Cardiac septum (tissue), 1 donor: ENCODE data around the gene KLF11. TPM values are rescaled to one million over a fixed set of nuclear protein-coding genes. Genes with fewer than 3 reads are reported as not detected.
A peak's percentile ranks its signal among the peaks of the same experiment; 100 is the strongest.

Source experiments
- DNase-seq: peaks from one replicate; pipeline ENCODE4 v3.0.0-alpha.2; 2020; ENCODE audit warnings: low spot score
- intact Hi-C: fragments of 100-400 bp; cut with DNase I; formaldehyde crosslinking; loops from one replicate; pipeline ENCODE4 v1.14.0; 2022
- total RNA-seq: library from RNA; stranded (reverse); fragmentation: NEBNext Ultra II Directional; extraction: Animal tissue kit (Norgen Biotek cat#: 25700); gene quantifications from one replicate; pipeline ENCODE4 v1.2.1, GENCODE V29; 2021
- donor health status: DM: no; HTN: no; CAD: no.

KLF11 gene
- total RNA-seq, 1 donor from 2014 or later = 22.3 TPM

- intact Hi-C loops = no loop called here
Observed at GRCh38 chr2:10036095-10036884, 7.1 kb upstream of the KLF11 start.

GRCh38 chr2:10038123-10038522, 5.2 kb upstream of the KLF11 start:
- no peak for DNase-seq
- intact Hi-C loops = no loop called here

More at GRCh38 chr2:10036095-10036884, 7.1 kb upstream of the KLF11 start:
- DNase-seq = peak; percentile 85

- DNase-seq = no peak
- intact Hi-C loops = no loop called here
Observed at GRCh38 chr2:10038716-10039115, 4.6 kb upstream of the KLF11 start.

GRCh38 chr2:10039658-10040410, 3.5 kb upstream of the KLF11 start:
- intact Hi-C loops = loop anchor here (5.0 to 10.0 kb wide), 3 partner anchors 195 to 565 kb away; partner anchors contain the start of genes ADAM17, IAH1 and TAF1B
- DNase-seq = no peak

GRCh38 chr2:10041711-10042110, 1.6 kb upstream of the KLF11 start:
- DNase-seq = no peak
- intact Hi-C loops = loop anchor here (2.0 to 10.0 kb wide), 4 partner anchors 33 to 567 kb away; partner anchors contain the start of genes ADAM17, IAH1 and TAF1B

DNA sequence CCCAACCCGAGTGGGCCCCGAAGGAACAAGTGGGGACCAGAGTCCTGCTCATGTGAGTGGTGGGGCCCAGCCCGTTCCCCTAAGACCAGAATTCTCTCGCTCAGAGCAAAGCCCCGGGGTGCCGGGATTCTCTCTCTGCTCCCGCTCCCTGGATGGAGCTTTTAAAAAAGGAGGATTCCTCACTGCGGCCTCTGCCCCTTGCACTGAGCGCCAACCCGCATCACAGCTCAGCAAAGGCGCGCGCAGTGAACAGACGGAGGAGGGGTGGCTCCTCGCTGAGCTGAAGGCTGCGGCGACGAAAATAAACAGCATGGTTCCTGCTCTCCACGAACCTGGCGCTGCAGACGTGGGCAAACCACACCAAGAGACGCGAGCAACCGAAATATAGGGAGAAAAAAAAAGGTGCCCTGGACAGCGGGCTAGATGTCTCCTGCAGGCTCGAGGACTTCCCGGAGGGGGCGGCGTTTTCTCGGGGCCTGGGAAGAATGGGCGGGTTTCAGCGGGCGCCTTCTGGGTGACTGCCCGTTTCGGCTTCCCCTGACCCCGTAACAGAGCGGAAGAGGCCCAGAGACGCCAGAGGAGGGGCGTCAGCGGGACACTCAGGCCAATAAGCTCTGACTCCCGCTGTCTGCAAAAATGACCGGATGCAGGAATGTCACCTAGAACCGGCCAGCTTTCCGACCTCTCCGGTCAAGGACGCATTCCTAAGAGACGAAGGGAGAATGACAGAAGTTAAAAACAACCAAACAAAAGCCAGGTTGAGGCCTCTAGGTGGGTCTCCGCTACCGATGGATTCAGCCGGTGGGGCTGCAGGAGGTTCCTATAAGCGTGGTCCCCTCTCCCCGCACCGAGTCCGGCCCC, 819 bp upstream of the KLF11 start:
- DNase-seq = peak; percentile 91
- intact Hi-C loops = loop anchor here (2.0 to 10.0 kb wide), 4 partner anchors 34 to 568 kb away; partner anchors contain the start of genes ADAM17, IAH1 and TAF1B

DNA sequence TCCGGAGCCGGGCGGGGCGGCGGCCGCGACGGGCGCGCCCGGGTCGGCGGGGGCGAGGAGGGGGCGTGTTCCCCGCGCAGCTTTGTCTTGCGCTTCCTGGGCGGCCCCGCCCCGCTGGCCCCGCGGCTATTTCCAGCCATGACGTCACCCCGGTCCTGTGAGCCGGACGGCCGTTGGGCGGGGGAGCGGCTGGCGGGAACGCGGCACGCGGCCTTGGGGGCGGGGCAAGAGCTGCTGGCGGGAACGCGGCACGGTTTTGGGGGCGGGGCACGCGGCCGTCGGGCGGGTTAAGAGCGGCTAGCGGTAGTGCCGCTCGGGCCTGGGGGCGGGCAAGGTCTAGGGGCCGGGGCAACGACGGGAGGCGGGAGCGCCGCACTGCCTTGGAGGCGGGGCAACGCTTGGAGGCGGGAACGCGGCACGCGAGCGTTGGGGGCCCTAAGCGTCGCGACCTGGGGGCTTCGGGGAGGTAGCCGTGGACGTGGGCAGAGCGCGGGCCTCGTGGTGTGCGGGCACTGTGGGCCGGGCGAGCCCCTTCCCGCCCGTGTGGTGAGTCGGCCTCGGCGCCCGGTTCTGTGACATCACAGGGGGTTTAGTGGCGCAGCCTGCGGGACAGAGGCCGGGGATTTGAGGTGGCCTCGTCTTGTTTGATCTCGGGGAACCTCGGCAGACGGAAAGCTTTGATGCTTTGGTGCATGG, 704 bp downstream of the KLF11 start:
- intact Hi-C loops = loop anchor here (2.0 to 10.0 kb wide), 4 partner anchors 35 to 569 kb away; partner anchors contain the start of genes ADAM17, IAH1 and TAF1B
- DNase-seq = peak; percentile 98

GRCh38 chr2:10045561-10046355, 2.4 kb downstream of the KLF11 start:
- no peak for DNase-seq
- intact Hi-C loops = loop anchor here (2.0 to 10.0 kb wide), 3 partner anchors 61 to 571 kb away; partner anchors contain the start of genes IAH1 and TAF1B

DNA sequence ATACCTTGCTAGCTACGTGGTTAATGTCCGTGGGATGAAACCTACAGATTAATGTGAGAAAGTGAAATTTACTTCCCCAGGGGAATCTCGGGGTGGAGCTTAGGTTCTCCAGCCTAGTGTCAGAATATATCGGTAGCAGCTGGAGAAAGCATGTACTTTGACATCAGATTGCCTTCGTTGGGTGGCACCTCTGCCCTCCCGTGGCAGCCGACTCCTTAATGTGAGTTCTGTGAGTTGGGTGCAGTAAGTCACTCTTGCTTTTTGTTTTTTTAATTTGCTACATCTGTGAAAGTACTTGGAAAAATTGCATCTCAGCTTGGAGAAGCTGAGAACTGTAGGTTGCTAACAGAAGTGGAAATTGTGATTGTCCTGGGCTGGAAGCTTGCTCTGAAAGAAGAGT, 3.6 kb downstream of the KLF11 start:
- intact Hi-C loops = loop anchor here (2.0 to 10.0 kb wide), 3 partner anchors 62 to 572 kb away; partner anchors contain the start of genes IAH1 and TAF1B
- no peak for DNase-seq

GRCh38 chr2:10047616-10048500, 4.5 kb downstream of the KLF11 start:
- intact Hi-C loops = loop anchor here (2.0 to 10.0 kb wide), 4 partner anchors 63 to 573 kb away; partner anchors contain the start of genes IAH1 and TAF1B
- DNase-seq = no peak

GRCh38 chr2:10048501-10049171, 5.3 kb downstream of the KLF11 start:
- intact Hi-C loops = loop anchor here (2.0 to 10.0 kb wide), 3 partner anchors 204 to 574 kb away; partner anchors contain the start of genes IAH1 and TAF1B
- DNase-seq = no peak

- intact Hi-C loops = no loop called here
- DNase-seq = no peak
Observed at GRCh38 chr2:10052216-10052615, 8.9 kb downstream of the KLF11 start.

GRCh38 chr2:10053351-10053750, 10.0 kb downstream of the KLF11 start:
- no peak for DNase-seq
- intact Hi-C loops = no loop called here

DNA sequence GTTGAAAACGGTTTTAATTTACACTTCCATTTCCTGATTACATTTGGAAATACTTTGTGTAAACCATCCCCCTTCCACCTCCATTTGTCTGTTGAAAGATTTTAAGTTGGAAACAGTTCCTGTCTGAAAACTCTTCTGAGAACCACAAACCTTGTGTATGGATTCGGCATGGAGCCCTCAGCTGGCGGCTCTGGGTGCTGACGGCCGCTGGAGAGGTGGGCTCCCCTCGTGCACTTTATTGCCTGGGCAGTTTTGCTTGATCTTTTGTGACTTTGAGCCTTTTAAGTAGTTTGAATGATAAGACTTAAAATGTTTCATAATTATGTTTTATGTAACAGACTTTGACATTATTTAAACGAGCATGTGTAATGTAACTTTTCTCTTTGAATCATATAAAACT, 11.1 kb downstream of the KLF11 start:
- DNase-seq = no peak
- intact Hi-C loops = no loop called here

DNA sequence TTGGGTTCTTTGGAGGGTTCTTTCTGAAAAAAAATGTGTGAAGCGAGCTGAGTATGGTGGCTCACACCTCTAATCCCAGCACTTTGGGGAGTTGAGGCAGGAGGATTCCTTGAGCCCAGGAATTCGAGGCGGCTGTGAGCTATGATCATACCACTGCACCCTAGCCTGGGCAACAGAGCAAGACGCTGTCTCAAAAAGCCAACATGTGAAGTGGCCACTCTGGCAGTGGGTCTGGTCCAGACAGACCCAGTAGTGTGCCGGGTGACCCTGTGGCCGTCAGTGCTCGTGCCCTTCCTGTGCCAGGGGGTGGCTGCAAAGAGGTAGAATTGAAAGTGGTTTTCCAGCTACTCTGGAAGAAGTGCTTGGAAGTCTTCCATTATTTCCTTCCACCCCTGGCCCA, 11.6 kb downstream of the KLF11 start:
- intact Hi-C loops = no loop called here
- no peak for DNase-seq

DNA sequence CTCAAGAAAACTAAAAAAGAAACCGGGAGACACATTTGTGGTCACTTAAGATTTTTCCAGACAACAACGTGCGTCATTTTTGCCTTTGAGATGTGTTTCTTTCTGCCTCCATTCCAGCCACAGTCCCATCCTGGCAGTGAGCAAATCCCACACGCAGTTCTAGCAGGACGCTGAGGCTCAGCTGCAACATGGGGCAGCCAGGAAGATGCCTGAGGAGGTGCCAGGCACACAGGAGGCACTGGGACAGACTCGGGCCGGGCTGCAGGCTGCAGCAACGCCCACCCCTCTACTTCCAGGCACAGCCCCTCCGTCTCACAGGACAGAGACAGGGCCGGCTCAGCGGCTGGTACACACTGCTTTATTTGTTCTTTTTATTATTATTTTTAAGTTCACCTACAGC, 13.1 kb downstream of the KLF11 start:
- intact Hi-C loops = no loop called here
- DNase-seq = no peak
